ENCODE data around the gene ABCA2. TPM values are rescaled to one million over a fixed set of nuclear protein-coding genes. Genes with fewer than 3 reads are reported as not detected.

The ABCA2 gene
- total and polyA plus RNA-seq, 5 donors, result 32.2 to 42.4 (median 40.4) TPM

- no peak overlapping the region for H3K4me3 ChIP-seq (ENCODE audit: low read length)
Measured at GRCh38 chr9:137026384-137026783, 1.7 kb downstream of the ABCA2 start.

GRCh38 chr9:137025517-137025966, 2.5 kb downstream of the ABCA2 start:
- 82% methylated on average over 21 of the region's 21 CpGs for whole genome bisulfite sequencing
- intact Hi-C loops (cut with DNase I), result loop anchor here in 2 of 4 donors (5.0 kb wide), 2 partner anchors 73 to 78 kb away; partner anchors contain the start of genes C8G (in 1 of the 2) and LCN12 (in 1 of the 2)
- ATAC-seq, result no peak

More at GRCh38 chr9:137026384-137026783, 1.7 kb downstream of the ABCA2 start:
- WGBS, result 88% methylated on average over 2 of the region's 2 CpGs
- Histone ChIP-seq H3K9me3 (ENCODE audit: control insufficient read depth, low read length) (no peaks in the 10 kb centered on the region), H3K27ac (ENCODE audit: low read length) (no peak overlapping the region), H3K4me1 (ENCODE audit: control insufficient read depth, insufficient read depth, low read length) (no peaks in the 10 kb centered on the region), H3K27me3 (ENCODE audit: control insufficient read depth, insufficient read depth) (no peaks in the 10 kb centered on the region)
- intact Hi-C loops (cut with DNase I), result loop anchor here in 2 of 4 donors (5.0 kb wide), 2 partner anchors 74 to 79 kb away; partner anchors contain the start of genes C8G (in 1 of the 2) and LCN12 (in 1 of the 2)
- ATAC-seq, result no peak
- DNase-seq, result no peak

DNA sequence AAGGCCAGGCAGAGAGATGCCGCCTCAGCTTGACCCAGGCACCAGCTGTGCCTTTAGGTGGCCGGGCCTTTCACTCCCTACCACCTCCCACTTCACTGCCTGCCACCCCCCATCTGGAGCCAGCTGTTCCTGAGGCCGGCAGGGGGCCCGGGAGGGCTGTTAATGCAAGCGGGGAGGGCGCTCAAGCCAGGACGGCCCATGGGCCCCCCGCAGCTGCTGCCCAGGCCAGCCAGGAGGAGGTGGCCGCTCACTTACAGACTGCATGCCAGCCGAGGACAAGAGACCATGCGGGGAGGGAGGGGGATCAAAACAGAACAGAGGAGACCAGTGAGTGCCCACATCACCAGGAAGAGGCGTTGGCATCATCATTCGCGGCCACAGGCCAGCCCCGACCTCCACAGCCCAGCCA, 4.5 kb downstream of the ABCA2 start:
- WGBS, result 82% methylated on average over 15 of the region's 15 CpGs
- ATAC-seq, result no peak

More at GRCh38 chr9:137025517-137025966, 2.5 kb downstream of the ABCA2 start:
- Histone ChIP-seq H3K4me3 (ENCODE audit: low read length) (no peak overlapping the region), H3K27me3 (ENCODE audit: control insufficient read depth, insufficient read depth) (no peaks in the 10 kb centered on the region), H3K4me1 (ENCODE audit: control insufficient read depth, insufficient read depth, low read length) (no peaks in the 10 kb centered on the region), H3K27ac (ENCODE audit: low read length) (no peak overlapping the region), H3K9me3 (ENCODE audit: control insufficient read depth, low read length) (no peaks in the 10 kb centered on the region)
- peak in 1 of 3 donors; percentile 77 for DNase-seq

DNA sequence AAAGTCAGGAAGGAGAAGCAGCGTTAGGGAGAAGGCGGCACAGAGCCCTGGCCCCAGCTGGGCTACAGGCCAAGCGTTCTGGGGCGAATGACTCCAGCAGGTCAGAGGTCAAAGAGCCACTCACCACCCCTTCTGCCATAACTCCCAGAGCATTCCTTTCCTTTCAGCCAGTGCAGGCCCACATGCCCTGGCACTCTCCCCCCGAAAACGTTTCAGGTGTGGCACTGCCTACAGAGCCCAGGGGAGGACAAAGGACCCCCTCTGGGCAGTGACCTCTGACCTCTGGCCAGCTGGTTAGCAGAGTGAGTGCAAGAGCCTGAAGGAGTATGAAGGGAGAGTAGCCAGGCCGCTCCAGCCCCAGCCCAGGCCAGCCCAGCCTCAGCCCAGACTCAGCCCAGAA, 4.9 kb downstream of the ABCA2 start:
- WGBS, result 81% methylated on average over 7 of the region's 7 CpGs
- ATAC-seq (no peak), DNase-seq (no peak)
- intact Hi-C loops (cut with DNase I), result no loop called here
- no peaks in the 10 kb centered on the region for H3K27me3 ChIP-seq (ENCODE audit: control insufficient read depth, insufficient read depth)
- H3K4me3 ChIP-seq (ENCODE audit: low read length), result no peak overlapping the region
- no peaks in the 10 kb centered on the region for H3K4me1 ChIP-seq (ENCODE audit: control insufficient read depth, insufficient read depth, low read length)
- no peak overlapping the region for H3K27ac ChIP-seq (ENCODE audit: low read length)
- no peaks in the 10 kb centered on the region for H3K9me3 ChIP-seq (ENCODE audit: control insufficient read depth, low read length)

More for the DNA sequence above, 4.5 kb downstream of the ABCA2 start:
- Histone ChIP-seq H3K4me1 (ENCODE audit: control insufficient read depth, insufficient read depth, low read length) (no peaks in the 10 kb centered on the region), H3K9me3 (ENCODE audit: control insufficient read depth, low read length) (no peaks in the 10 kb centered on the region), H3K27ac (ENCODE audit: low read length) (no peak overlapping the region), H3K27me3 (ENCODE audit: control insufficient read depth, insufficient read depth) (no peaks in the 10 kb centered on the region), H3K4me3 (ENCODE audit: low read length) (no peak overlapping the region)
- intact Hi-C loops (cut with DNase I), result no loop called here
- DNase-seq, result no peak

GRCh38 chr9:137022662-137023008, 5.4 kb downstream of the ABCA2 start:
- no peaks in the 10 kb centered on the region for H3K4me1 ChIP-seq (ENCODE audit: control insufficient read depth, insufficient read depth, low read length)
- DNase-seq (no peak), ATAC-seq (no peak)
- H3K4me3 ChIP-seq (ENCODE audit: low read length), result no peak overlapping the region
- intact Hi-C loops (cut with DNase I), result no loop called here
- H3K9me3 ChIP-seq (ENCODE audit: control insufficient read depth, low read length), result no peaks in the 10 kb centered on the region
- no peak overlapping the region for H3K27ac ChIP-seq (ENCODE audit: low read length)
- WGBS, result 94% methylated on average over 23 of the region's 23 CpGs
- no peaks in the 10 kb centered on the region for H3K27me3 ChIP-seq (ENCODE audit: control insufficient read depth, insufficient read depth)

DNA sequence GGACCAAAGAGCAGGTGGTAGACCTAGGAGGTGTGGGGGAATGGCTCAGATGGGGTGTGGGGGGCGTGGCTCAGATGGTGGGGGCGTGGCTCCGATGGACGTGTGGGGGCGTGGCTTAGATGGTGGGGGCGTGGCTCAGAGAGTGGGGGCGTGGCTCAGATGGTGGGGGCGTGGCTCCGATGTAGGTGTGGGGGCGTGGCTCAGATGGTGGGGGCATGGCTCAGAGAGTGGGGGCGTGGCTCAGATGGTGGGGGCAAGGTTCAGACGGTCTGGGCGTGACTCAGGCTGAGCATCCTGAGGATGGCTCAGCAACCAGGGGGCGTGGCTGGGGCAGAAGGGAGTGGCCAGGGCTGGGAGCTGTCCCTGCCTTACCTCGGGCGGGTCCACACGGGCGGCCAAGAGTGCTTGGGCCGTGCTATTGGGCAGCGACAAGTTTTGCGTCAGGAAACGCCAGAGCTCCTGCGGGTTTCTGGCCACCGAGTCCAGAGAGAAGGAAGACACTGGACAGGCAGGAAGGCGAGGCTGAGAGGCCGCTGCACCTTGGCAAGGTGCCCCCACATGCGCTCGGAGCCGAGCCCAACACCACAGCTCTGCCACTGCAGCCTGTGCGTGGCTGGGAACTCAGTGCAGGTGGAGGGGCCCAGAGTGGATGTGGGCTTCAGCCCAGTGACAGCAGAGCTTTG, 5.9 kb downstream of the ABCA2 start:
- Histone ChIP-seq H3K9me3 (ENCODE audit: control insufficient read depth, low read length) (no peaks in the 10 kb centered on the region), H3K27ac (ENCODE audit: low read length) (no peak overlapping the region), H3K4me1 (ENCODE audit: control insufficient read depth, insufficient read depth, low read length) (no peaks in the 10 kb centered on the region), H3K27me3 (ENCODE audit: control insufficient read depth, insufficient read depth) (no peaks in the 10 kb centered on the region), H3K4me3 (ENCODE audit: low read length) (no peak overlapping the region)
- DNase-seq, result no peak
- ATAC-seq, result peak; percentile 17 to 27
- intact Hi-C loops (cut with DNase I), result no loop called here
- WGBS, result 62% methylated on average over 30 of the region's 30 CpGs

- 93% methylated on average over 6 of the region's 6 CpGs for WGBS
- DNase-seq, result no peak
- intact Hi-C loops (cut with DNase I), result no loop called here
- Histone ChIP-seq H3K4me3 (ENCODE audit: low read length) (no peak overlapping the region), H3K4me1 (ENCODE audit: control insufficient read depth, insufficient read depth, low read length) (no peaks in the 10 kb centered on the region), H3K27ac (ENCODE audit: low read length) (no peak overlapping the region), H3K27me3 (ENCODE audit: control insufficient read depth, insufficient read depth) (no peaks in the 10 kb centered on the region), H3K9me3 (ENCODE audit: control insufficient read depth, low read length) (no peaks in the 10 kb centered on the region)
- ATAC-seq, result no peak
Measured at GRCh38 chr9:137021568-137021978, 6.5 kb downstream of the ABCA2 start.

DNA sequence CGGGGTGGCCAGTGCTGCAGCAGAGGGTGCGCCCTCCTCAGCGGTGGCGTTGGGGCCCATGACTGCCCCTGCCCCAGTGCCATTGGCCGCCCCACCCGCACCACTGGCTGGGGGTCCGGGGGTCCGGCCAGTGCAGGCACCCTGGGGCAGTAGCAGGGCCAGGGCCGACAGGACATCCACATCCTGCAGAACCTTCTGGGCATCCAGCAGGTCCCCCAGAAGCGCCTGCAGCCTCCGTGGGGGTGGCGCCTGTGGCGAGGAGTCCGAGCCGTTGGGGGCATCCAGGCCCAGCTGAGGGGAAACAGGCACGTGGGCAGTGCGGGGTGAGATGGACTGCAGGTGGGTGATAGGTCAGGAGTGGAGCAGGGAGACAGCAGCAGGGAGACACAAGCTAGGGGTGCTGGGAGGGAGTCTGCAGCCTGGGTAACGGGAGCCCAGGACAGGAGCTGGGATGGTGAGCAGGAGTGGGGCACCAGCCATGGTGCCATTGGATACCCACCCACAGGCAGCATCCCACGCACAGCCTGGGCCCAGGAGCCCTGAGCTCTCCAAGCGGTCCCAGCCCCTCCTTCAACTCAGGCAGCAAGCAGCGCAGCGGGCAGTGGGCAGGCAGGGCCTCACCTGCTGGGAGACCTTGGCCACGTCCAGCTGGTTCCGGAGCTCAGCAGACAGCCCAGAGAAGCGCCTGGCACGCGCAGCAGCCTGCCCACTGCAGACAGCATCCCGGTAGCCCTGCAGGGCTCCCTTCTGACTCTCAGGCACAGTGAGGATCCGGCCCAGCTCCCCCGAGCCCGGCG, 7.1 kb downstream of the ABCA2 start:
- intact Hi-C loops (cut with DNase I), result no loop called here

GRCh38 chr9:137019891-137020683, 8.0 kb downstream of the ABCA2 start:
- ATAC-seq, result no peak
- intact Hi-C loops (cut with DNase I), result no loop called here
- 93% methylated on average over 34 of the region's 34 CpGs for WGBS

More for the DNA sequence above, 7.1 kb downstream of the ABCA2 start:
- DNase-seq (no peak), ATAC-seq (no peak)
- Histone ChIP-seq H3K4me3 (ENCODE audit: low read length) (no peak overlapping the region), H3K9me3 (ENCODE audit: control insufficient read depth, low read length) (no peaks in the 10 kb centered on the region), H3K4me1 (ENCODE audit: control insufficient read depth, insufficient read depth, low read length) (no peaks in the 10 kb centered on the region), H3K27ac (ENCODE audit: low read length) (no peak overlapping the region), H3K27me3 (ENCODE audit: control insufficient read depth, insufficient read depth) (no peaks in the 10 kb centered on the region)
- WGBS, result 95% methylated on average over 32 of the region's 32 CpGs

GRCh38 chr9:137018761-137019559, 9.1 kb downstream of the ABCA2 start:
- intact Hi-C loops (cut with DNase I), result no loop called here
- ATAC-seq (no peak), DNase-seq (no peak)
- WGBS, result 93% methylated on average over 36 of the region's 36 CpGs
- no peaks in the 10 kb centered on the region for H3K4me1 ChIP-seq (ENCODE audit: control insufficient read depth, insufficient read depth, low read length)
- no peaks in the 10 kb centered on the region for H3K9me3 ChIP-seq (ENCODE audit: control insufficient read depth, low read length)
- no peak overlapping the region for H3K27ac ChIP-seq (ENCODE audit: low read length)
- H3K27me3 ChIP-seq (ENCODE audit: control insufficient read depth, insufficient read depth), result no peaks in the 10 kb centered on the region
- no peak overlapping the region for H3K4me3 ChIP-seq (ENCODE audit: low read length)

More at GRCh38 chr9:137019891-137020683, 8.0 kb downstream of the ABCA2 start:
- no peak for DNase-seq
- no peaks in the 10 kb centered on the region for H3K27me3 ChIP-seq (ENCODE audit: control insufficient read depth, insufficient read depth)
- H3K4me1 ChIP-seq (ENCODE audit: control insufficient read depth, insufficient read depth, low read length), result no peaks in the 10 kb centered on the region
- H3K9me3 ChIP-seq (ENCODE audit: control insufficient read depth, low read length), result no peaks in the 10 kb centered on the region
- H3K4me3 ChIP-seq (ENCODE audit: low read length), result no peak overlapping the region
- H3K27ac ChIP-seq (ENCODE audit: low read length), result no peak overlapping the region

Measured in right cardiac atrium (tissue), 5 donors.